Peyer's patch (tissue), 4 donors: Measurements from ENCODE around the gene HCFC1. TPM values are rescaled to one million over a fixed set of nuclear protein-coding genes. Genes with fewer than 3 reads are reported as not detected.
A peak's percentile ranks its signal among the peaks of the same experiment; 100 is the strongest.

Experiments used
- DNase-seq, 3 donors: peaks; one replicate each; pipeline ENCODE4 v3.0.0-alpha.2; 2017 to 2019
- H3K27ac ChIP-seq, 4 donors: fragments of 200-600 bp; sonication (generic); one replicate each; pipeline ENCODE4 v1.5.1; 2016 to 2019
- H3K27me3 ChIP-seq, 2 donors: fragments of 200-600 bp; sonication (generic); one replicate each; pipeline ENCODE4 v1.5.1; 2019
- H3K36me3 ChIP-seq, 3 donors: fragments of 200-600 bp; sonication (generic); one replicate each; pipeline ENCODE4 v1.5.1; 2016 to 2019
- H3K4me1 ChIP-seq, 4 donors: fragments of 200-600 bp; sonication (generic); one replicate each; pipeline ENCODE4 v1.5.1; 2016 to 2019
- H3K4me3 ChIP-seq, 4 donors: fragments of 200-600 bp; sonication (generic); 1 replicate in 3 of 4; 2 replicates in 1 of 4; pipeline ENCODE4 v1.5.1; 2016 to 2019; ENCODE audit warnings: mild to moderate bottlenecking in 1 of 4
- H3K9me3 ChIP-seq, 4 donors: fragments of 200-600 bp; sonication (generic); one replicate each; pipeline ENCODE4 v1.5.1; 2016 to 2019; ENCODE audit warnings: mild to moderate bottlenecking in 1 of 4
- CTCF ChIP-seq, 6 experiments: fragments of 450-650 bp in 4 of 6; fragments of 200-600 bp in 2 of 6; sonication (generic) in 1 of 6; IDR thresholded peaks; one replicate each; pipeline ENCODE4 v1.5.1; 2017 to 2019; ENCODE audit warnings: antibody characterized with exemption in 6 of 6, mild to moderate bottlenecking in 3 of 6, moderate library complexity in 1 of 6
- POLR2A ChIP-seq, 2 donors: fragments of 450-650 bp; IDR thresholded peaks; one replicate each; pipeline ENCODE4 v1.5.1; 2017; ENCODE audit warnings: antibody characterized with exemption in 2 of 2, mild to moderate bottlenecking in 2 of 2, moderate library complexity in 2 of 2
- total RNA-seq, 4 donors: library from RNA; depleted of rRNA; stranded (reverse); fragments of >200 nt; gene quantifications; one replicate each; pipeline ENCODE4 v1.1.0, GENCODE V29; 2016

HCFC1 gene
- total RNA-seq, 4 donors from 2014 or later = 44.1 to 70.6 (median 55.6) TPM

DNA sequence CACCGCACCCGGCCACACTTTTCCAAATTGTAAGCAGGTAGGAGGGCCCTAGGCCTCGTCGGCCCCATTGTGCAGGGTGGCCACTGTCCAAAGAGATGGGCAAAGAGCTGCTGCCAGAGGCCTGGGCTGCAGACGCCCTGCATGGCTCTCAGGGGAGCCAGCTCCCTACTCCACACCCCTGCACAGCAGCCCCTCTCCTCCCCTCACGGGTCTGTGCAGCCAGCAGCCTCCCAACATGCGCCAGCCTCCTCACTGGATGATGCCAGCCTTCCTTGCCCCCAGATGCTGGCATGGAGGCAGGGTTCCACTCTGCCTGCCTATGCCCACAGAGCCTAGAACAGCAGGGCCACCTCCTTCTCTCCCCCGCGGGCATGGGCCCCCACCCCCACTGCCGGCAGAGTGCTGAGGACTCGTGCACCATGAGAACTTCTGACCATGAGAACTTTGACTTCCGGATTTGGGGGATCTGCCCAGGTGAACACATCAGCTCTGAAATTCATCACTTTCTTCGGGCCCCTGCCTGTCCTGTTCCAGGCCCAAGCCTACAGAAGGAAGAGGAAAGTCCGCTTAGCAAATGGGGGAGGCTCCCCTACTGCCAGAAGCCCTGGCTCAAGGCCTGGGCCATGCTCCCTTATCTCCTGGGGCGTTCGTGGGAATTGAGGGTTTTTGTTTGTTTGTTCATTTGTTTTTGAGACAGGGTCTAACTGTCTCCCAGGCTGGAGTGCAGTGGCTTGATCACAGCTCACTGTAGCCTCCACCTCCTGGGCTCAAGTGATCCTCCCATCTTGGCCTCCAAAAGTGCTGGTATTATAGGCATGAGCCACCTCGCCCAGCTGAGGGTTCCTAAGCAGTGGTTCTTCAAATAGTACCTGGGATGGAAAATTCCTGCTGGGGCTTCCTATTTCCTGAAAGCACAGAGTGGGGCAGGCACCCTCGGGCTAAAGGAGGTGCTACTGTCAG is 40.0 kb upstream of the HCFC1 start:
- no peak for DNase-seq
- H3K27me3 ChIP-seq = no peaks in the 10 kb centered on the region
- no peaks in the 10 kb centered on the region for H3K9me3 ChIP-seq
- no peak overlapping the region for H3K4me3 ChIP-seq
- no peak for TF ChIP-seq CTCF (IDR thresholded peaks at IDR 0.05)
- no peak for TF ChIP-seq POLR2A (IDR thresholded peaks at IDR 0.05)
- H3K4me1 ChIP-seq = no peaks in the 10 kb centered on the region
- peaks cover 0 to 13% (median 0%) of the 10 kb centered on the region in 3 donors for H3K36me3 ChIP-seq
- H3K27ac ChIP-seq = peak overlapping the region in 1 of 4 donors; percentile 52

- peak overlapping the region in 2 of 4 donors; percentile 48 to 71 for H3K27ac ChIP-seq
- no peaks in the 10 kb centered on the region for H3K9me3 ChIP-seq
- no peak overlapping the region for H3K4me3 ChIP-seq
- no peaks in the 10 kb centered on the region for H3K27me3 ChIP-seq
- no peaks in the 10 kb centered on the region for H3K4me1 ChIP-seq
- DNase-seq = peak in 1 of 3 donors; percentile 64
- H3K36me3 ChIP-seq = peaks cover 0 to 3% (median 0%) of the 10 kb centered on the region in 3 donors
- TF ChIP-seq CTCF (IDR thresholded peaks at IDR 0.05) (no peak), POLR2A (IDR thresholded peaks at IDR 0.05) (no peak)
Observed at GRCh38 chrX:154010330-154011087, 38.9 kb upstream of the HCFC1 start.

DNA sequence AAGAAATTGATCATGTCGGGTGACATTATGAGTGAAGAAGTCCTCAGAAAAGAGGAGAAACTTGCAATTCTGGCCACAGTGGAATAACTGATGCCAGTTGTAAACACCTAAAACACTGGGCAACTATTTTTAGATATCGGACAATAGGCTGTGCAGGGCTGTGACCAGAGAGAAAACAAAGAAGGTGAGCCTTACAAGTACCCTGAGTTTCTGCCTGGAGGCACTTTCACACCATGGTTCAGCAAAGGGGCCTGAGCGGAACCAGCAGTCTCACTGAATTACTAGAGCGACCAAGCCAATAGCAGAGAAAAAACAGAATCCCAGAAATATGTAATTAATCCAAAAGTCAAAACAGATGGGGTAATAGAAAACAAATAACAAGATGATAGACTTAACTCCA is 36.9 kb upstream of the HCFC1 start:
- H3K4me1 ChIP-seq = no peaks in the 10 kb centered on the region
- peak overlapping the region in 2 of 4 donors; percentile 10 to 57 for H3K27ac ChIP-seq
- TF ChIP-seq CTCF (IDR thresholded peaks at IDR 0.05) (no peak), POLR2A (IDR thresholded peaks at IDR 0.05) (no peak)
- peak in 1 of 3 donors; percentile 37 for DNase-seq
- no peak overlapping the region for H3K4me3 ChIP-seq
- H3K36me3 ChIP-seq = no peaks in the 10 kb centered on the region
- H3K27me3 ChIP-seq = no peaks in the 10 kb centered on the region
- H3K9me3 ChIP-seq = no peaks in the 10 kb centered on the region

DNA sequence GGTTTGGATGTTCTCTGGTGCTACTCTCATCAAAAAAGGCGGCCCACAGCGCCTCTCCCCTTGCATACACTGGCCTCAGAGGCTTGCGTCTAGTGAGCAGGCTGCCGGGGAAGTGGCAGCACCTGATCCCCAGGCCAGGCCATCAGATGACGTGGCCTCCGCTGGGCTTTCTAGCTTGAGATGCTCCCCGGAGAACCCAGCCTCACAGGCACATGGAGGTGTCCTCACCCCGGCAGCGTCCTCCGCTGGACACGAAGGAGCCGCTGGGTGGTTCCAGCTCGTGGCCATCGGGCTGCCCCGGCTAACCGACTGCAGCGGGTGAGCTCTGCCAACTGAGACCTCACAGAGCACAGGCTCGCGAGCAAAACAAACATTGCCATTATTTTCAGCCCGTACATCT is 35.3 kb upstream of the HCFC1 start:
- Histone ChIP-seq H3K4me3 (no peak overlapping the region), H3K27ac (peak overlapping the region in 1 of 4 donors; percentile 57), H3K36me3 (no peaks in the 10 kb centered on the region), H3K4me1 (no peaks in the 10 kb centered on the region), H3K9me3 (no peaks in the 10 kb centered on the region), H3K27me3 (no peaks in the 10 kb centered on the region)
- no peak for DNase-seq
- TF ChIP-seq CTCF (IDR thresholded peaks at IDR 0.05) = no peak
- no peak for TF ChIP-seq POLR2A (IDR thresholded peaks at IDR 0.05)

- H3K27me3 ChIP-seq = no peaks in the 10 kb centered on the region
- H3K27ac ChIP-seq = peak overlapping the region in 1 of 4 donors; percentile 67
- no peak overlapping the region for H3K4me3 ChIP-seq
- DNase-seq = no peak
- no peaks in the 10 kb centered on the region for H3K9me3 ChIP-seq
- H3K36me3 ChIP-seq = no peaks in the 10 kb centered on the region
- no peak for TF ChIP-seq POLR2A (IDR thresholded peaks at IDR 0.05)
- TF ChIP-seq CTCF (IDR thresholded peaks at IDR 0.05) = no peak
- H3K4me1 ChIP-seq = no peaks in the 10 kb centered on the region
Observed at GRCh38 chrX:154004315-154004714, 32.7 kb upstream of the HCFC1 start.
